Neuronal stem cell (in vitro differentiated cells): ENCODE data around the gene INHBB.
"Not testable (repeated sequence)": the region's sequence is repeated elsewhere in the genome, so short reads cannot be mapped to it uniquely, and the experiment has no call there.

Experiments used
- DNase-seq: peaks from one replicate; pipeline ENCODE4 v3.0.0-alpha.2; 2013; ENCODE audit warnings: low spot score
- H2AFZ ChIP-seq: one replicate; pipeline ENCODE4 v1.6.1; 2013; ENCODE audit warnings: mild to moderate bottlenecking, low read length, inconsistent platforms
- H2AK5ac ChIP-seq: 2 replicates; pipeline ENCODE4 v1.6.1; 2013; ENCODE audit warnings: low read depth, mild to moderate bottlenecking, inconsistent platforms, low read length, moderate library complexity, mixed read lengths
- H2BK120ac ChIP-seq: 2 replicates; pipeline ENCODE4 v1.6.1; 2013; ENCODE audit warnings: low read depth, mild to moderate bottlenecking, inconsistent platforms, low read length, moderate library complexity, mixed read lengths
- H2BK12ac ChIP-seq: one replicate; pipeline ENCODE4 v1.6.1; 2013; ENCODE audit warnings: low read length, inconsistent platforms
- H2BK15ac ChIP-seq: 2 replicates; pipeline ENCODE4 v1.6.1; 2013; ENCODE audit warnings: mild to moderate bottlenecking, low read length, inconsistent platforms, mixed read lengths
- H2BK5ac ChIP-seq: one replicate; pipeline ENCODE4 v1.6.1; 2013; ENCODE audit warnings: inconsistent platforms, mild to moderate bottlenecking, low read length, moderate library complexity
- H3K14ac ChIP-seq: one replicate; pipeline ENCODE4 v1.6.1; 2013; ENCODE audit warnings: low read length, inconsistent platforms
- H3K18ac ChIP-seq: 2 replicates; pipeline ENCODE4 v1.6.1; 2013; ENCODE audit warnings: low read length, inconsistent platforms
- H3K23ac ChIP-seq: 2 replicates; pipeline ENCODE4 v1.6.1; 2013; ENCODE audit warnings: low read depth, mild to moderate bottlenecking, mixed read lengths, low read length, inconsistent platforms; ENCODE audit not compliant: poor library complexity
- H3K27ac ChIP-seq: replicated peaks from 3 replicates; pipeline ENCODE4 v1.5.1; 2013; ENCODE audit warnings: low read length, inconsistent platforms
- H3K27me3 ChIP-seq, 3 experiments: 2 replicates each; pipeline ENCODE4 v1.6.1; 2013; ENCODE audit warnings: low read length in 3 of 3, mild to moderate bottlenecking in 2 of 3, inconsistent platforms in 1 of 3, low read depth in 1 of 3, mixed read lengths in 1 of 3, moderate library complexity in 1 of 3; ENCODE audit not compliant: control insufficient read depth in 3 of 3, insufficient read depth in 3 of 3
- H3K36me3 ChIP-seq, 2 donors: replicated peaks in 1 of 2; 2 replicates each; pipeline ENCODE4 v1.6.1; 2013; ENCODE audit warnings: low read length in 2 of 2; ENCODE audit not compliant: control insufficient read depth in 2 of 2, insufficient read depth in 2 of 2
- H3K4ac ChIP-seq: 2 replicates; pipeline ENCODE4 v1.6.1; 2013; ENCODE audit warnings: inconsistent platforms, mild to moderate bottlenecking, low read length, moderate library complexity
- H3K4me1 ChIP-seq, 2 donors: 1 replicate in 1 of 2; 2 replicates in 1 of 2; pipeline ENCODE4 v1.6.1; 2013; ENCODE audit warnings: low read length in 2 of 2, low read depth in 1 of 2; ENCODE audit not compliant: control insufficient read depth in 2 of 2, insufficient read depth in 1 of 2
- H3K4me2 ChIP-seq: one replicate; pipeline ENCODE4 v1.6.1; 2013; ENCODE audit warnings: mild to moderate bottlenecking, low read length, inconsistent platforms; ENCODE audit not compliant: insufficient read depth, poor library complexity, severe bottlenecking
- H3K4me3 ChIP-seq, 2 donors: 2 replicates each; pipeline ENCODE4 v1.5.1; 2013; ENCODE audit warnings: low read length in 2 of 2, mild to moderate bottlenecking in 2 of 2, inconsistent platforms in 1 of 2, moderate library complexity in 1 of 2
- H3K79me1 ChIP-seq: one replicate; pipeline ENCODE4 v1.6.1; 2013; ENCODE audit warnings: low read depth, mild to moderate bottlenecking, inconsistent platforms, low read length, moderate library complexity
- H3K9ac ChIP-seq: one replicate; pipeline ENCODE4 v1.6.1; 2013; ENCODE audit warnings: mild to moderate bottlenecking, low read depth, low read length, inconsistent platforms; ENCODE audit not compliant: poor library complexity
- H3K9me3 ChIP-seq, 2 donors: replicated peaks in 1 of 2; 2 replicates each; pipeline versions ENCODE3 to v1.6.1; 2013; ENCODE audit warnings: low read length in 2 of 2, mild to moderate bottlenecking in 2 of 2, inconsistent platforms in 1 of 2, low read depth in 1 of 2, mixed read lengths in 1 of 2, moderate library complexity in 1 of 2; ENCODE audit not compliant: control insufficient read depth in 2 of 2, insufficient read depth in 1 of 2
- H4K8ac ChIP-seq: one replicate; pipeline ENCODE4 v1.6.1; 2013; ENCODE audit warnings: low read depth, mild to moderate bottlenecking, inconsistent platforms, low read length, moderate library complexity
- H4K91ac ChIP-seq: one replicate; pipeline ENCODE4 v1.6.1; 2013; ENCODE audit warnings: low read length, low read depth, mild to moderate bottlenecking, inconsistent platforms; ENCODE audit not compliant: poor library complexity
- WGBS, 2 donors: extraction: QIAGEN DNeasy Blood & Tissue Kit; methylation state at CpG; one replicate each; pipeline ENCODE4 v1.1.7; 2013; ENCODE audit warnings: missing lambda C conversion rate in 2 of 2, mixed read lengths in 1 of 2; ENCODE audit not compliant: insufficient read length in 2 of 2, insufficient replicate concordance in 1 of 2; ENCODE audit errors: extremely low coverage in 2 of 2; 5-methylcytosine and 5-hydroxymethylcytosine counted together

INHBB gene

GRCh38 chr2:120310136-120310535, 35.8 kb upstream of the INHBB start:
- no CpG with 5 or more reads among the region's 6 CpGs for WGBS, 2 donors
- H3K18ac ChIP-seq: no peak overlapping the region

GRCh38 chr2:120310841-120311240, 35.1 kb upstream of the INHBB start:
- H3K4me3 ChIP-seq, H3K14ac ChIP-seq, H2AFZ ChIP-seq, H2BK120ac ChIP-seq, H3K18ac ChIP-seq, DNase-seq, H2BK12ac ChIP-seq, H3K79me1 ChIP-seq, H2BK15ac ChIP-seq, H3K4me2 ChIP-seq, H3K4me1 ChIP-seq, H3K27ac ChIP-seq, H3K9ac ChIP-seq, H3K4ac ChIP-seq, H2BK5ac ChIP-seq, H4K8ac ChIP-seq, H3K36me3 ChIP-seq, H3K23ac ChIP-seq, H2AK5ac ChIP-seq, H3K9me3 ChIP-seq, H4K91ac ChIP-seq: not testable (repeated sequence)
- peaks cover 0 to 26% (median 15%) of the 10 kb centered on the region in 3 experiments for H3K27me3 ChIP-seq
- no CpG with 5 or more reads among the region's 8 CpGs for WGBS, 2 donors

More at GRCh38 chr2:120310136-120310535, 35.8 kb upstream of the INHBB start:
- Histone ChIP-seq H2BK120ac (no peak overlapping the region), H2AK5ac (no peak overlapping the region), H3K14ac (no peak overlapping the region), H3K9ac (no peak overlapping the region), H3K4ac (no peak overlapping the region), H3K4me2 (no peak overlapping the region), H3K36me3 (no peaks in the 10 kb centered on the region), H3K79me1 (peaks cover 2% of the 10 kb centered on the region), H3K4me1 (peaks cover 2 to 4% of the 10 kb centered on the region in 2 donors), H2BK12ac (no peak overlapping the region), H2BK15ac (no peak overlapping the region), H4K91ac (no peak overlapping the region), H4K8ac (no peak overlapping the region), H3K23ac (no peak overlapping the region), H3K27ac (no peak overlapping the region), H3K4me3 (no peak overlapping the region), H3K27me3 (peaks cover 0 to 19% (median 13%) of the 10 kb centered on the region in 3 experiments), H2AFZ (no peak overlapping the region), H2BK5ac (no peak overlapping the region), H3K9me3 (peaks cover 0 to 2% of the 10 kb centered on the region in 2 donors)
- DNase-seq: no peak

GRCh38 chr2:120312076-120312475, 33.9 kb upstream of the INHBB start:
- H3K9ac ChIP-seq: no peak overlapping the region
- no peak overlapping the region for H3K27ac ChIP-seq
- no peak overlapping the region for H3K23ac ChIP-seq
- H2BK12ac ChIP-seq: no peak overlapping the region
- no peak overlapping the region for H2AFZ ChIP-seq
- WGBS, 2 donors: no CpG with 5 or more reads among the region's 6 CpGs
- H3K27me3 ChIP-seq: peaks cover 0 to 37% (median 15%) of the 10 kb centered on the region in 3 experiments
- no peak overlapping the region for H4K91ac ChIP-seq
- H2BK5ac ChIP-seq: no peak overlapping the region
- DNase-seq: no peak
- H3K36me3 ChIP-seq: no peaks in the 10 kb centered on the region
- no peak overlapping the region for H3K4me2 ChIP-seq
- H3K9me3 ChIP-seq: peaks cover 0 to 2% of the 10 kb centered on the region in 2 donors
- H4K8ac ChIP-seq: no peak overlapping the region
- H3K4me3 ChIP-seq: no peak overlapping the region
- no peak overlapping the region for H2BK120ac ChIP-seq
- no peak overlapping the region for H3K14ac ChIP-seq
- no peak overlapping the region for H2BK15ac ChIP-seq
- peaks cover 2 to 4% of the 10 kb centered on the region in 2 donors for H3K4me1 ChIP-seq
- H3K4ac ChIP-seq: no peak overlapping the region
- no peaks in the 10 kb centered on the region for H3K79me1 ChIP-seq
- no peak overlapping the region for H2AK5ac ChIP-seq
- H3K18ac ChIP-seq: no peak overlapping the region

- Histone ChIP-seq H3K9me3 (no peaks in the 10 kb centered on the region), H3K27me3 (peaks cover 0 to 46% (median 15%) of the 10 kb centered on the region in 3 experiments), H3K18ac (no peak overlapping the region), H2BK5ac (no peak overlapping the region), H3K4me1 (peaks cover 2% of the 10 kb centered on the region in 2 donors), H2BK15ac (no peak overlapping the region), H3K4ac (no peak overlapping the region), H2AK5ac (no peak overlapping the region), H3K79me1 (no peaks in the 10 kb centered on the region), H2AFZ (peak overlapping the region; percentile 86), H3K9ac (no peak overlapping the region), H4K91ac (no peak overlapping the region), H3K36me3 (no peaks in the 10 kb centered on the region), H2BK12ac (no peak overlapping the region), H3K14ac (no peak overlapping the region), H3K4me2 (peak overlapping the region; percentile 67), H3K4me3 (peak overlapping the region; percentile 13 to 64), H4K8ac (no peak overlapping the region), H3K27ac (no peak overlapping the region), H3K23ac (no peak overlapping the region), H2BK120ac (no peak overlapping the region)
- DNase-seq: peak; percentile 66
- WGBS, 2 donors: no CpG with 5 or more reads among the region's 38 CpGs
Observed at GRCh38 chr2:120312860-120313694, 32.9 kb upstream of the INHBB start.
